Loucy (cell line): ENCODE data around the gene GAS7.

ENCODE experiments used
- EZH2phosphoT487 ChIP-seq: fragments of 200-600 bp; IDR thresholded peaks from 2 replicates; pipeline ENCODE4 v1.6.1; 2018; ENCODE audit warnings: antibody characterized with exemption, mild to moderate bottlenecking, moderate library complexity, borderline replicate concordance
- TF ChIP-seq, protein P1 (sequence below): fragments of 200-600 bp; sonication (generic); conservative IDR thresholded peaks from 2 replicates; pipeline ENCODE4 v1.5.1; 2014; ENCODE audit warnings: mild to moderate bottlenecking, antibody characterized with exemption, low read length

DNA sequence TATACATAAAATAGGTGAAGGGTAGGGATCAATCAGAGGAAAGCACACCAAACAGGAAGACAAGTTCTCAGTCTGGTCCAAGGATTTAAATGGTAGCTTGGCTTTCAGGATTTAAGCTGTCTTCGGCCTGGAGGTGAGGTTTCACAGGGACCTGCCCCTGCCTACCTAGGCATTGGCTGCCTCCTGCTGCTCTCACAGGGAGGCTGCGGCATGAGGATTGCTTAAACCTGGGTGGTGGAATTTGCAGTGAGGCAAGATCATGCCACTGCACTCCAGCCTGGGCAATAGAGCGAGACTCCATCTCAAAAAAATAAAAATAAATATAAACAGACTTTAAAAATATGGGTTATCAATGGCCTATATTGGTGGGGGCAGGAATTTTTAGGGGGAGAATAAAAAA lies 114.5 kb downstream of the GAS7 start:
- TF ChIP-seq, protein P1, sequence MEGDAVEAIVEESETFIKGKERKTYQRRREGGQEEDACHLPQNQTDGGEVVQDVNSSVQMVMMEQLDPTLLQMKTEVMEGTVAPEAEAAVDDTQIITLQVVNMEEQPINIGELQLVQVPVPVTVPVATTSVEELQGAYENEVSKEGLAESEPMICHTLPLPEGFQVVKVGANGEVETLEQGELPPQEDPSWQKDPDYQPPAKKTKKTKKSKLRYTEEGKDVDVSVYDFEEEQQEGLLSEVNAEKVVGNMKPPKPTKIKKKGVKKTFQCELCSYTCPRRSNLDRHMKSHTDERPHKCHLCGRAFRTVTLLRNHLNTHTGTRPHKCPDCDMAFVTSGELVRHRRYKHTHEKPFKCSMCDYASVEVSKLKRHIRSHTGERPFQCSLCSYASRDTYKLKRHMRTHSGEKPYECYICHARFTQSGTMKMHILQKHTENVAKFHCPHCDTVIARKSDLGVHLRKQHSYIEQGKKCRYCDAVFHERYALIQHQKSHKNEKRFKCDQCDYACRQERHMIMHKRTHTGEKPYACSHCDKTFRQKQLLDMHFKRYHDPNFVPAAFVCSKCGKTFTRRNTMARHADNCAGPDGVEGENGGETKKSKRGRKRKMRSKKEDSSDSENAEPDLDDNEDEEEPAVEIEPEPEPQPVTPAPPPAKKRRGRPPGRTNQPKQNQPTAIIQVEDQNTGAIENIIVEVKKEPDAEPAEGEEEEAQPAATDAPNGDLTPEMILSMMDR = no peak
- TF ChIP-seq EZH2phosphoT487 = no peak
